Spleen (tissue), 7 donors: Measurements from ENCODE around the gene PPARGC1A.

Source experiments
- CTCF ChIP-seq, 11 experiments: fragments of 200-600 bp in 7 of 11; fragments of 450-650 bp in 4 of 11; sonication (generic) in 4 of 11; IDR thresholded peaks in 8 of 11; conservative IDR thresholded peaks in 3 of 11; 1 replicate in 7 of 11; 2 replicates in 4 of 11; pipeline versions ENCODE4 v1.4.0 to v1.8.0; 2016 to 2021; ENCODE audit warnings: antibody characterized with exemption in 11 of 11, inconsistent platforms in 4 of 11, mild to moderate bottlenecking in 1 of 11
- POLR2AphosphoS5 ChIP-seq, 3 donors: sonication (generic); formaldehyde crosslinking; IDR thresholded peaks; one replicate each; pipeline ENCODE4 v1.5.1; 2017; ENCODE audit warnings: antibody characterized with exemption in 3 of 3
- donor health status: DM: no; HTN: no; CAD: no; lungs with moderate emphysema.
- donor health status: DM: no; HTN: no; CAD: no.
- donor health status: DM: no; HTN: no; CAD: no.

DNA sequence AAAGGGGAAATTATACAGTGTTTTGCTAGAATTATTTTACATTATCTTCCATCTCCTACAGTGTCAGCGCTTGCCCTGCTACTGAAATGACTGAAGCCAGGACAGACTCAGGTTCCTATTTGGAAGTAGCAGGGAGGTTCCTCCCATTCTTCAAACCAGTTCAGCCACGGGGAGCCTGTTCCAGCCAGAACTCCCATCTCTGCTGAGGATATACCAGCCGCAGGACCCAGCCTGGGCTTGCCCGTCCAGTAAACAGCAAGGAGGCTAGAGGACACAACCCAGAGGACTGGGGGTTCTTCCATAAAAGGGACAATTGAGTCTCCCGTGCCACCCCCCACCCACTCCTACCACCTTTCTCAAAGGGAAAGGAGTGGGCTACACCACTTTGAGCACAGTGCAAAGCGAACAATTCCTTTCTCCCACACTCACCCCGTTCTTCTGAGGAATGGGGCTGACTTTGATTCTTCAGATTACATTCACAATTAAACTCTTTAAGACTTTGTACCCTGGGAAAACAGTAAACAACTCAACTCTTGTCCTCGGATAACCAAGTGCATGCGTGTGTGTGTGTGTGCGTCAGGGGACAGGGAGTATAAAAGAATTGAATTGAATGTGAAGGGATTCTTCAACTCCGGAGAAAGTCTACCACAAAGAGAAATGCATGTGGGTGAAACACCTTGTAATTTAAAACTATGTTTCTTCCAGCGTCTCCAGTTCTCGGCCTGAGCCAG lies 31.0 kb upstream of the PPARGC1A start:
- no peak for TF ChIP-seq CTCF (IDR thresholded peaks at IDR 0.05 in 8 of 11, conservative IDR thresholded peaks at IDR 0.05 in 3 of 11)
- no peak for TF ChIP-seq POLR2AphosphoS5 (IDR thresholded peaks at IDR 0.05)
